SK-N-MC (cell line): ENCODE data around the gene MYO18B.

Experiments used
- EZH2 ChIP-seq: fragments of 200-600 bp; sonication (generic); IDR thresholded peaks from one replicate; pipeline ENCODE4 v1.6.1; 2017; ENCODE audit warnings: antibody characterized with exemption
- POLR2AphosphoS5 ChIP-seq: IDR thresholded peaks from 2 replicates; pipeline ENCODE4 v1.6.1; 2012; ENCODE audit warnings: mild to moderate bottlenecking, low read depth, low read length, borderline replicate concordance

DNA sequence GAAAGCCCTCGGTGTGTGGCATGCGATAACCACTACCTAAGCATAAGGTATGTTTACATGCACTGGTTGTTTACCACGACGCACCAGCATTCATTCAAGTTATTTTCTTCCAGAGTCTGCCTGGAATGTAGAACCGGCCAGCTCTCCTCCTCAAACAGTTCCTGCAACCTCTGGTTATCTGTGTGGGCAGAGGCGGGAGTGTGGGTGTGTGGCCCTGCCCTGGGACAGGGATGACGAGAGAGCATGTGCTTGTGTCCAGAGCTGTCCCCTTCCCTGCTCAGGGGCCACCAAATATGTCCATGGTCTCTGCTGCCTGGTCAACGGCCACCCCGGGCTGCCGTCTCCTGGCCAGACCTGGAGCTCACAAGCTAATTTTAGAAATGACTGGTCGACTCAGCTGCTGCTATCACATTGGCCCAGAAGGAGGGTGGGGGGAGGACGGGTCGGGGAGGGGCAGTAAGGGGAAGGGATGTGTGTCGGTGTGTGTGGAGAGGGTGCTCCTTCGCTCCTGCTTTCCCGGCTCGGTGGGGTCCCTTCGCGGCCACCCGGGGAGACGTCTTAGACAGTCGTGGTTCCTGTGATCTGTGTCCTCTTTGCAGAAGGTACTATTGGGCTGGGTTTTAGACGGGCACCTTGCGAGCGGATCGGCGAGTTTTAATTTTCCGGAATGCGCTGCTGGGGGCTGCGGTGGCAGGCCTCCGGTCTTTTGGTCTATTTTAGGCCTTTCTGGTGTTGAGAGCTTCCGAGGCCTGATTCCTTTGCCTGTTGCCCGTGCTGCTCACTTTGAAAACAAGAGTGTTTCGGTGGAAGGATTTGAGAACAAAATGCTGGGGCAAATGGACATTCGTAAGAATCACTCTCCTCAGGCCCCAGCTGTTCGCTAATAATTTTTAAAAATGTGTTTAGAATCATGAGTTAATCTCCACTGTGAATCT, at the start of gene MYO18B:
- TF ChIP-seq EZH2 (no peak), POLR2AphosphoS5 (no peak)
